Uterus (tissue), 2 donors: ENCODE results near the gene FAM43B.

Source experiments
- POLR2A ChIP-seq, 2 donors: fragments of 450-650 bp; IDR thresholded peaks; one replicate each; pipeline ENCODE4 v1.6.1; 2016; ENCODE audit warnings: antibody characterized with exemption in 2 of 2, mild to moderate bottlenecking in 1 of 2, moderate library complexity in 1 of 2
- TF ChIP-seq, protein P1 (sequence below), 4 experiments: fragments of 200-600 bp in 2 of 4; fragments of 450-650 bp in 2 of 4; sonication (generic) in 2 of 4; IDR thresholded peaks; one replicate each; pipeline ENCODE4 v1.5.1; 2016 to 2019; ENCODE audit warnings: antibody characterized with exemption in 4 of 4, mild to moderate bottlenecking in 2 of 4, moderate library complexity in 1 of 4

DNA sequence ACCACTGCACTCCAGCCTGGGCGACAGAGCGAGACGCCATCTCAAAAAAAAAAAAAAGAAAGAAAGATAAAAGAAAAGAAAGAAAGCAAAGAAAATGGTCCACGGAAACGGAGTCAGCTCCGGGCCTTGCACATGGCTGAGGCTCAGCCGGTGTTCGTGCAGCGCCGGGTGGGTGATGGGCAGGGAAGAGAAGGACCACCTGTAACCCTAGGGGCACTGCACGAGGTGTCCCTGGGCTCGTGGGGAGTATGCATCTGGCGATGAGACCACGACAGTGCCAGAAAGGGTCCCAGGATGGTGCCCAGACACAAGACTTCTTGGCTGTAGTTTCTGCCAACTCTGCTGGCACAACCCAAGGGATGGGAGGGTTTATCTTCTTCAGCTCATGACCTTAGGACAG lies 42.4 kb downstream of the FAM43B start:
- TF ChIP-seq, protein P1, sequence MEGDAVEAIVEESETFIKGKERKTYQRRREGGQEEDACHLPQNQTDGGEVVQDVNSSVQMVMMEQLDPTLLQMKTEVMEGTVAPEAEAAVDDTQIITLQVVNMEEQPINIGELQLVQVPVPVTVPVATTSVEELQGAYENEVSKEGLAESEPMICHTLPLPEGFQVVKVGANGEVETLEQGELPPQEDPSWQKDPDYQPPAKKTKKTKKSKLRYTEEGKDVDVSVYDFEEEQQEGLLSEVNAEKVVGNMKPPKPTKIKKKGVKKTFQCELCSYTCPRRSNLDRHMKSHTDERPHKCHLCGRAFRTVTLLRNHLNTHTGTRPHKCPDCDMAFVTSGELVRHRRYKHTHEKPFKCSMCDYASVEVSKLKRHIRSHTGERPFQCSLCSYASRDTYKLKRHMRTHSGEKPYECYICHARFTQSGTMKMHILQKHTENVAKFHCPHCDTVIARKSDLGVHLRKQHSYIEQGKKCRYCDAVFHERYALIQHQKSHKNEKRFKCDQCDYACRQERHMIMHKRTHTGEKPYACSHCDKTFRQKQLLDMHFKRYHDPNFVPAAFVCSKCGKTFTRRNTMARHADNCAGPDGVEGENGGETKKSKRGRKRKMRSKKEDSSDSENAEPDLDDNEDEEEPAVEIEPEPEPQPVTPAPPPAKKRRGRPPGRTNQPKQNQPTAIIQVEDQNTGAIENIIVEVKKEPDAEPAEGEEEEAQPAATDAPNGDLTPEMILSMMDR (IDR thresholded peaks at IDR 0.05) = no peak
- no peak for TF ChIP-seq POLR2A (IDR thresholded peaks at IDR 0.05)
